ENCODE measurements around the gene CAPN10. TPM values are rescaled to one million over a fixed set of nuclear protein-coding genes. Genes with fewer than 3 reads are reported as not detected.

CAPN10 gene
- total and polyA plus RNA-seq, 2 donors (not counting 3 experiments of a cell fraction or from before 2014, with no cell fraction given) = 25.2 to 39.9 TPM

GRCh38 chr2:240643811-240644150 lies 57.2 kb downstream of the CAPN10 start:
- dilution Hi-C loops (cut with MboI; ENCODE audit: extremely low pct_ligation_motif_present, low sequenced_read_pairs) = no loop called here
- Histone ChIP-seq H3K9ac (replicated peaks; ENCODE audit: extremely low read depth, insufficient read depth, low read length) (no peak overlapping the region), H3K27ac (ENCODE audit: insufficient read depth, low read depth, low read length) (no peak overlapping the region), H3K36me3 (ENCODE audit: control insufficient read depth in 2 of 2, extremely low read depth in 1 of 2, insufficient read depth in 2 of 2, low read length in 2 of 2) (no peaks in the 10 kb centered on the region), H3K4me2 (ENCODE audit: insufficient read depth, low read length) (no peak overlapping the region), H3K9me1 (replicated peaks; ENCODE audit: control insufficient read depth, extremely low read depth, insufficient read depth, low read length) (no peaks in the 10 kb centered on the region), H3K4me1 (ENCODE audit: control insufficient read depth, extremely low read depth, insufficient read depth, low read length) (no peaks in the 10 kb centered on the region), H3K9me3 (replicated peaks; ENCODE audit: control insufficient read depth, insufficient read depth, low read length) (no peaks in the 10 kb centered on the region), H3K4me3 (replicated peaks in 1 of 3; ENCODE audit: insufficient read depth in 1 of 3, low read depth in 1 of 3, low read length in 3 of 3) (no peak overlapping the region), H4K20me1 (replicated peaks; ENCODE audit: control insufficient read depth, extremely low read depth, insufficient read depth, low read length) (no peaks in the 10 kb centered on the region), H3K27me3 (ENCODE audit: control insufficient read depth in 2 of 2, insufficient read depth in 2 of 2, low read length in 2 of 2) (peaks cover 0 to 2% of the 10 kb centered on the region in 2 experiments), H2AFZ (ENCODE audit: low read depth, low read length) (no peak overlapping the region), H3K79me2 (ENCODE audit: control insufficient read depth, insufficient read depth, low read length) (no peaks in the 10 kb centered on the region)
- FAIRE-seq = no peak
- BruUV-seq (replicated peaks) = no TSS peak
- TF ChIP-seq GATA2 (IDR thresholded peaks at IDR 0.05; ENCODE audit: insufficient read depth, insufficient read length, low read depth, low read length) = no peak
- TF ChIP-seq JUN (IDR thresholded peaks at IDR 0.05; ENCODE audit: borderline replicate concordance, insufficient read depth, insufficient read length, low read depth) = no peak
- TF ChIP-seq EZH2 (IDR thresholded peaks at IDR 0.05; ENCODE audit: borderline replicate concordance, low read depth, low read length, severe bottlenecking) = no peak
- no peak for TF ChIP-seq CTCF (IDR thresholded peaks at IDR 0.05; ENCODE audit: extremely low read depth in 1 of 2, insufficient read depth in 1 of 2, low read depth in 1 of 2, low read length in 2 of 2)
- no peak for TF ChIP-seq FOS (IDR thresholded peaks at IDR 0.05; ENCODE audit: borderline replicate concordance, insufficient read depth, low read length)
- TF ChIP-seq MYC (IDR thresholded peaks at IDR 0.05; ENCODE audit: low read depth, low read length) = no peak
- no peak for TF ChIP-seq POLR2A (IDR thresholded peaks at IDR 0.05; ENCODE audit: low read depth, low read length)
- TF ChIP-seq MAX (IDR thresholded peaks at IDR 0.05; ENCODE audit: insufficient read depth, insufficient read length) = no peak
- TF ChIP-seq POLR2AphosphoS5 (IDR thresholded peaks at IDR 0.05; ENCODE audit: insufficient read depth, low read depth, low read length) = no peak
- ChIA-PET POLR2A (no interaction called here), CTCF (no interaction called here)
- intact Hi-C loops (cut with micrococcal nuclease) = no loop called here
- no peak for DNase-seq (ENCODE audit: low read depth, low spot score)

Measured in endothelial cell of umbilical vein (primary cell).